GM13977 (cell line): ENCODE measurements around the gene SLAMF8.

Source experiments
- DNase-seq: peaks from one replicate; pipeline ENCODE4 v3.0.0; 2012; ENCODE audit warnings: low spot score
- CTCF ChIP-seq: IDR thresholded peaks from 2 replicates; pipeline ENCODE4 v1.5.1; 2012; ENCODE audit warnings: mild to moderate bottlenecking, control low read depth; ENCODE audit not compliant: insufficient read depth; ENCODE audit errors: extremely low read depth, missing control alignments
- in situ Hi-C: fragments of 300-500 bp; cut with MboI; formaldehyde crosslinking; loops from one replicate; pipeline ENCODE4 v1.12.0; 2022; ENCODE audit warnings: low sequenced_read_pairs, low pct_unique_long_range_greater_than_20kb, mixed read lengths, inconsistent platforms; ENCODE audit not compliant: unreplicated experiment

SLAMF8 gene

DNA sequence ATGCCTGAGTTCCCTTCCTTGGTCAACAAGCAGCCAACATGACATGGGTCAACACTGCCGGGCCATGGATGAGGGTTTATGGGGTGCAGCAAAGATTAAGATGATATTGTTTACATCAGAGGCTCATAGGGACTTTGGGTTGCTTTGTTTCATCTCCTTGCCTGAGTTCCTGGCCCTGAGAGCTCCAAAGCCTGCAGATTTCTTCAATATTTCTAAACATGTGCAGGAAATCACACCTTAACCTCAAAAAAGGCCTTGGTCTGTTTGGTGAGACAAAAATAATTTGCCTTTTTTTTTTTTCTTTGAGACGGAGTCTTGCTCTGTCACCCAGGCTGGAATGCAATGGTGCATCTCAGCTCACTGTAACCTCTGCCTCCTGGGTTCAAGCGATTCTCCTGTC is 876 bp downstream of the SLAMF8 start:
- no peak for TF ChIP-seq CTCF
- in situ Hi-C loops, result no loop called here
- no peak for DNase-seq

- in situ Hi-C loops, result no loop called here
Measured at GRCh38 chr1:159828176-159828575, 1.5 kb downstream of the SLAMF8 start.

DNA sequence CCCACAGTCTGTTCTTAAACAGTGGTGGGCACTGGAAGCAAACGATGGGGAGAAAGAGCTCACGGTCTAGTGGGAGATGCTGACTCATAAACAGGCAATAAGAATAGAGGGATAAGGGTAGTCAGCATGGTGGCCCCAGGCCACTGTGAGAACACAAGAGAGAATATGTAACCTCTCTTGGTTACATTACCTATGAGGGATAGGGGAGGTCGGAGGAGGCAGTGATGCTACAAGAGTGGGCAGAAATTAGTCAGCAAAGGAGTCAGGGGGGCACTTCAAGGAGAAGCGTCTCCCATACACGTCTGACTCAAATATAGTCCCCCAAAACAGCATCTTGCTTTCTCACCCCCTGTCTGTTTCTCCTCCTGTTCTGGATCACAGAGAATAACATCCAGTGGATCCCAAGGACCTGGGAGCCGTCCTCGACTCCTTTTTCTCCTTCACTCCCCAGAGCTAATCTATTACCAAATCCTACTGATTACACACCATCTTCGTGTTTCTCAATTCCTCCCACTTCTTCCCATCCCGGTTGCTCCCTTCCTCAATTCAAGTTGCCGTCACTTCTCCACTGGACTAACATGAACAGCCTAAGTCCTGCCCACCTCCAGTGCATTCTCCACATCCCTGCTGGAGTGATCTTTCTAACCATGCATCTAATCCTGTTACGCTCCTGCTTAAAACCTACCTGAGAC is 2.1 kb downstream of the SLAMF8 start:
- in situ Hi-C loops, result no loop called here
- no peak for TF ChIP-seq CTCF
- DNase-seq, result no peak

More at GRCh38 chr1:159828176-159828575, 1.5 kb downstream of the SLAMF8 start:
- DNase-seq, result no peak
- no peak for TF ChIP-seq CTCF

DNA sequence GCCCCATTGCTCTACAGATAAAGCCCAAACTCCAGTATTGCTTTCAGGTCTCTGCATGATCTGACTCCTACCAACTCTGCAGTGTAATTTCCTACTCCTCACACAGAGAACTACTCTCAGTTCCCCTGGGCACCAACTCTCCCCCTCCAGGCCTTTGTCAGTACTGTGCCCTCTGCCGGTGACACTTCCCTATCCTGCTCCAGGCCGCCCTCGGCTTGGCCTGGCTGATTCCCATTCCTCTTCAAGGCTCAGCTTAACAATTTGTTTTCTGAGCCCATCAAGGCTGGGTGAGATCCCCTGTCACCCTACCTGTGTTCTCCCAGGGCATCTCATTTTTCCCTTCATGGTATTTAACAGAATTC is 2.6 kb downstream of the SLAMF8 start:
- peak; percentile 49 for DNase-seq
- in situ Hi-C loops, result no loop called here
- peak; percentile 14 for TF ChIP-seq CTCF

DNA sequence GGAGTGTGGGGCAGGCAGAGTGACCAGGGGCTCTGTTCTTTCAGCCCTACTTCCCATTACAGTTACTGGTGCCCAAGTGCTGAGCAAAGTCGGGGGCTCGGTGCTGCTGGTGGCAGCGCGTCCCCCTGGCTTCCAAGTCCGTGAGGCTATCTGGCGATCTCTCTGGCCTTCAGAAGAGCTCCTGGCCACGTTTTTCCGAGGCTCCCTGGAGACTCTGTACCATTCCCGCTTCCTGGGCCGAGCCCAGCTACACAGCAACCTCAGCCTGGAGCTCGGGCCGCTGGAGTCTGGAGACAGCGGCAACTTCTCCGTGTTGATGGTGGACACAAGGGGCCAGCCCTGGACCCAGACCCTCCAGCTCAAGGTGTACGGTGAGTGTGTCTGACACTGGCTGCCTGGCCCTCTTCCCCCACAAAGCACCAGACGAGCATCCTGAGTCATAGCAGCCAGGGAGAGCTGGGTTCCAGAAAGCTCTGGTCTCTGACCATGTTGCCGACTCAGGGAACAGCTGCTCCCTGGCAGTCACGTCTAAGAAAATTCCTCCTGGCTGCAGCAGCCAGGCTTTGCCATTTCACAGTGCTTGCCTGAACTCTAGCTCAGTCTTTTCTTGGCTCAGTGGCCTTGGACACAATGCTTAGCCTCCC is 3.3 kb downstream of the SLAMF8 start:
- in situ Hi-C loops, result no loop called here
- TF ChIP-seq CTCF, result no peak
- DNase-seq, result no peak

- no peak for DNase-seq
- in situ Hi-C loops, result no loop called here
- no peak for TF ChIP-seq CTCF
Measured at GRCh38 chr1:159830722-159831121, 4.0 kb downstream of the SLAMF8 start.
